Osteoblast (primary cell): ENCODE results near the gene DUOXA2. TPM values are rescaled to one million over a fixed set of nuclear protein-coding genes. Genes with fewer than 3 reads are reported as not detected.
A peak's percentile ranks its signal among the peaks of the same experiment; 100 is the strongest.

ENCODE experiments used
- DNase-seq: peaks from one replicate; pipeline ENCODE4 v3.0.0; 2011; ENCODE audit warnings: low spot score, mixed read lengths; ENCODE audit not compliant: insufficient read length; ENCODE audit errors: missing footprints
- H2AFZ ChIP-seq: 2 replicates; pipeline ENCODE4 v1.6.0; 2011; ENCODE audit warnings: mild to moderate bottlenecking, low read length
- H3K27ac ChIP-seq: 2 replicates; pipeline ENCODE4 v1.5.1; 2011; ENCODE audit warnings: mild to moderate bottlenecking, low read depth, low read length, moderate library complexity
- H3K27me3 ChIP-seq: 2 replicates; pipeline ENCODE4 v1.6.0; 2012; ENCODE audit warnings: mild to moderate bottlenecking, control low read depth, inconsistent platforms, low read length, moderate library complexity; ENCODE audit not compliant: insufficient read depth
- H3K36me3 ChIP-seq: 2 replicates; pipeline ENCODE4 v1.5.1; 2011; ENCODE audit warnings: mild to moderate bottlenecking, low read length, control low read depth, moderate library complexity; ENCODE audit not compliant: insufficient read depth
- H3K4me1 ChIP-seq: 2 replicates; pipeline ENCODE4 v1.5.1; 2011; ENCODE audit warnings: mild to moderate bottlenecking, low read length, control low read depth, moderate library complexity; ENCODE audit not compliant: insufficient read depth
- H3K4me2 ChIP-seq: 2 replicates; pipeline ENCODE4 v1.6.0; 2011; ENCODE audit warnings: mild to moderate bottlenecking, low read length; ENCODE audit not compliant: insufficient read depth
- H3K4me3 ChIP-seq: fragments of 200-600 bp; sonication (generic); 3 replicates; pipeline ENCODE4 v1.5.1; 2012; ENCODE audit warnings: mild to moderate bottlenecking, low read length, inconsistent platforms; ENCODE audit not compliant: insufficient read depth
- H3K79me2 ChIP-seq: 2 replicates; pipeline ENCODE4 v1.6.0; 2012; ENCODE audit warnings: mild to moderate bottlenecking, low read length, control low read depth, inconsistent platforms; ENCODE audit not compliant: insufficient read depth
- H3K9me3 ChIP-seq: 2 replicates; pipeline ENCODE4 v1.5.1; 2011; ENCODE audit warnings: low read depth, low read length, control low read depth
- H4K20me1 ChIP-seq: 2 replicates; pipeline ENCODE4 v1.6.0; 2012; ENCODE audit warnings: mild to moderate bottlenecking, low read length, control low read depth; ENCODE audit not compliant: insufficient read depth
- total RNA-seq: library from RNA; depleted of rRNA; stranded (reverse); fragments of >200 nt; gene quantifications from 2 replicates; pipeline ENCODE4 v1.2.3, GENCODE V29; 2012
- TF ChIP-seq, protein P1 (sequence below): IDR thresholded peaks from 2 replicates; pipeline ENCODE4 v1.5.1; 2011; ENCODE audit warnings: mild to moderate bottlenecking, low read depth, low read length, moderate library complexity; ENCODE audit errors: extremely low read depth

DUOXA2 gene
- total RNA-seq, 1 donor, result not detected

DNA sequence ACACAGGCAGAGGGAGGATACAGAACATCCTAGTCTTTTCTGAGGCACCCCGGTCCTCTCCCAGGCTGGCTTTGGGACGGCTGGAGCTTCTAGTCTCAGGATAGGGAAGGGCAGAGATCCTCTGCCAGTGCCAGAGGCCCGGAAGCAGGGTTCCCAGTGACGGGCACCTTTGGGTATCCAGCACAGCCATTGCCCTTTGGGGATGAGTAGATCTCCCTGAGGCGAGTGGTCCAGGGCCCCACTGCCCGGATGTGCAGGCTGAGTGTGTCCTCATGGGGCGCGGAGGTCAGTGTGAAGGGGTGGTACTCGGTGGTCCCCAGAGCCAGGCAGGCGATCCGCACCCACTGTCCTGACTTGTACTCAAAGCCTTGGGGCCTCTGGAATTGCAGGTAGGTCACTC, 18.5 kb upstream of the DUOXA2 start:
- no peaks in the 10 kb centered on the region for H3K36me3 ChIP-seq
- no peaks in the 10 kb centered on the region for H4K20me1 ChIP-seq
- H3K9me3 ChIP-seq, result no peaks in the 10 kb centered on the region
- DNase-seq, result peak; percentile 32
- no peak overlapping the region for H2AFZ ChIP-seq
- H3K4me1 ChIP-seq, result peaks cover 11% of the 10 kb centered on the region
- H3K79me2 ChIP-seq, result no peaks in the 10 kb centered on the region
- TF ChIP-seq, protein P1, sequence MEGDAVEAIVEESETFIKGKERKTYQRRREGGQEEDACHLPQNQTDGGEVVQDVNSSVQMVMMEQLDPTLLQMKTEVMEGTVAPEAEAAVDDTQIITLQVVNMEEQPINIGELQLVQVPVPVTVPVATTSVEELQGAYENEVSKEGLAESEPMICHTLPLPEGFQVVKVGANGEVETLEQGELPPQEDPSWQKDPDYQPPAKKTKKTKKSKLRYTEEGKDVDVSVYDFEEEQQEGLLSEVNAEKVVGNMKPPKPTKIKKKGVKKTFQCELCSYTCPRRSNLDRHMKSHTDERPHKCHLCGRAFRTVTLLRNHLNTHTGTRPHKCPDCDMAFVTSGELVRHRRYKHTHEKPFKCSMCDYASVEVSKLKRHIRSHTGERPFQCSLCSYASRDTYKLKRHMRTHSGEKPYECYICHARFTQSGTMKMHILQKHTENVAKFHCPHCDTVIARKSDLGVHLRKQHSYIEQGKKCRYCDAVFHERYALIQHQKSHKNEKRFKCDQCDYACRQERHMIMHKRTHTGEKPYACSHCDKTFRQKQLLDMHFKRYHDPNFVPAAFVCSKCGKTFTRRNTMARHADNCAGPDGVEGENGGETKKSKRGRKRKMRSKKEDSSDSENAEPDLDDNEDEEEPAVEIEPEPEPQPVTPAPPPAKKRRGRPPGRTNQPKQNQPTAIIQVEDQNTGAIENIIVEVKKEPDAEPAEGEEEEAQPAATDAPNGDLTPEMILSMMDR, result no peak
- peaks cover 21% of the 10 kb centered on the region for H3K27me3 ChIP-seq
- H3K4me2 ChIP-seq, result no peak overlapping the region
- H3K4me3 ChIP-seq, result no peak overlapping the region
- H3K27ac ChIP-seq, result no peak overlapping the region

DNA sequence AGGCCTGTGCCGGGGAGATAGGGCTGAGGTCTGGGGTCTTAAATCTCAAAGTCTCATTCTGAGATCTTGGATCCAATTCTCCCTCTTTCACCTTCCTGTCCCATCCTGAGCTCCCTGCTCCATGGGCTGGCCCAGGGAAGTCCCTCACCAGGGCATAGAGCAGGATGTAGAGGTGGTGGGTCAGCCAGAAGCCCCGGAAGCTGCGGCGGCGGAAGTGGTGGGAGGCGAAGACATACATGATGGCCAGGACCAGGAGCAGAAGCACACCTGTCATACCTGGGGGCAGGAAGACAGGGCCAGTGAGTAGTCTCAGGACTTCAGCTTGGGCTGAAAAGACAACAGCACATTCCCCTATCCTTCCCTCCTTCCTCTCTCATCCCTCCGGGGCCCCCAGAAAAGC, 16.7 kb upstream of the DUOXA2 start:
- Histone ChIP-seq H3K4me3 (no peak overlapping the region), H3K79me2 (no peaks in the 10 kb centered on the region), H3K4me1 (no peaks in the 10 kb centered on the region), H3K4me2 (no peak overlapping the region), H3K9me3 (no peaks in the 10 kb centered on the region), H3K27me3 (peaks cover 28% of the 10 kb centered on the region), H3K36me3 (no peaks in the 10 kb centered on the region), H3K27ac (no peak overlapping the region), H2AFZ (no peak overlapping the region), H4K20me1 (no peaks in the 10 kb centered on the region)
- DNase-seq, result no peak
- TF ChIP-seq, protein P1, result no peak

DNA sequence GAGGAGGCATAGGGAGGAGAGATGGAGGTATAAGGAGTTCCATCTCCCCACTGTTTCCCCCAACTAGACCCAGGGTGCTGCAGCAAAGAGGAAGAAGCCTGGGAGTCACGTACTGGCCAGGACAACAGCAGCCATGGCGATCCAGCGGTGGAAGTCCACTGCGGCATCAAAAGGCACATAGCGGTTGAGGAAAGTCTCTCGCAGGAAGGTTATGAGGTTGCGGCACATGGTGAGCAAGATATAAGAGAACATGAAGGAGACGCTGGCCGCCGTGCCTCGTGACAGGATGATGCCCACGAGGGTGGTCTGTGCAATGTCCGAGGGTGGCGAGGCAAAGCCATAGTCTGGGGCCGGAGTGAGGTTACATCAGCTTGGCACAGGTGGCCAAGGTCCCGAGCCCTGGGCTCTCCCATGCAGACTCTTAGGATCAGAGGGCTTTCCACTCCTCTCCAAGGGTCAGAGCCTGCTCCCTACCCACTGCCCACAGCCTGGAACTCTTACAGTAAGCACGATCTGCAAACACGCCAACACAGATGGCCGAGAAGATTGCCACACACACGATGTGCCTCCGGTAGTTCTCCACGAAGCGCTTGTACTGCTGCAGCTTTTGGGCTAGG, 14.5 kb upstream of the DUOXA2 start:
- H4K20me1 ChIP-seq, result no peaks in the 10 kb centered on the region
- H3K9me3 ChIP-seq, result no peaks in the 10 kb centered on the region
- TF ChIP-seq, protein P1, result no peak
- H3K4me3 ChIP-seq, result no peak overlapping the region
- peak; percentile 34 for DNase-seq
- H3K4me2 ChIP-seq, result no peak overlapping the region
- H3K79me2 ChIP-seq, result no peaks in the 10 kb centered on the region
- peaks cover 23% of the 10 kb centered on the region for H3K27me3 ChIP-seq
- no peak overlapping the region for H3K27ac ChIP-seq
- no peaks in the 10 kb centered on the region for H3K4me1 ChIP-seq
- no peak overlapping the region for H2AFZ ChIP-seq
- H3K36me3 ChIP-seq, result no peaks in the 10 kb centered on the region

DNA sequence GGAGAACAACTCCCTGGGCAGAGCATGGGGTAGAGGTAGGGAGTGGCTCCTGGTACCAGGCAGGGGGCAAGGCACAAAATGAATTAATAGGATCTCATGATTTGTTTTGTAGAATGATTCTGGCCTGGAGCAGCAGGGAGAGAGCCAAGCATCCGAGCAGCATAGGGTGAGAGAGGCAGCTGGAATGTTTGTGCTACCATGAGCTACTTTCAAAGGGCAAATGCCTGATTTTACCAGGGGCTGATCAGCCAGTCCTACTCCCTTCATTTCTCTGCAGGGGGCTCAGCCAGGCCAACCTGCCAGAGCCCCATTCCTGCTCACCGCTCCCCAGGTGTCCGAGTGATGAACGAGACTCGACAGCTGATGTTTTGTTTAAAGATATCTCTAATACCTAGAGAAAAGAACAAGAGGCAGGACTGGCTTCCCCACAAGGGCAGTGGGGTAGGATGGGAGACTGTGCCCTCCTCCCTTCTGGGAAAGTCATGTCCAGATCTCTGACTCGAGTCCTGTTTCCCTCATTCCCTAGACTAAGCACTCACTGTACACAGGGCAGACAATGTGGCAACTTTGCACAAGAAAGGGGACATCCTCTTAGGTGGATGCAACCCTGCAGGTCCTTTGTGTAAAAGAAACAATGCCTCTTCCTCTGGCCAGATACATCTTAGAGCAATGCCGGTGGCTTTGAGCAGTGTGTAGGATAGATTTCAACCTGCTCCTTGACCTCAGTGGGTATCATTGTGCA, 13.1 kb upstream of the DUOXA2 start:
- Histone ChIP-seq H3K79me2 (no peaks in the 10 kb centered on the region), H3K4me3 (no peak overlapping the region), H3K4me1 (no peaks in the 10 kb centered on the region), H4K20me1 (no peaks in the 10 kb centered on the region), H3K9me3 (no peaks in the 10 kb centered on the region), H3K36me3 (no peaks in the 10 kb centered on the region), H3K27me3 (peaks cover 23% of the 10 kb centered on the region), H3K4me2 (no peak overlapping the region), H3K27ac (no peak overlapping the region), H2AFZ (no peak overlapping the region)
- TF ChIP-seq, protein P1, result no peak
- peak; percentile 84 for DNase-seq
